ENCODE results near the gene AGRN. TPM values are rescaled to one million over a fixed set of nuclear protein-coding genes. Genes with fewer than 3 reads are reported as not detected.

AGRN gene
- polyA plus RNA-seq, 1 experiment: 41.2 TPM

GRCh38 chr1:980137-980571 is 39.8 kb upstream of the AGRN start:
- H3K27me3 ChIP-seq (ENCODE audit: control insufficient read depth, insufficient read depth, low read length): no peaks in the 10 kb centered on the region
- POLR2A ChIA-PET: no interaction called here
- DNase-seq (ENCODE audit: low read depth): no peak
- CTCF ChIA-PET: interaction anchor here (0.6 to 9.5 kb wide), 5 partner anchors 14 to 268 kb away, joined by 3 to 157 read pairs (median 4); no protein-coding TSS in a partner anchor
- TF ChIP-seq CTCF (IDR thresholded peaks at IDR 0.05; ENCODE audit: insufficient read depth, low read depth, low read length): no peak
- no peak overlapping the region for H3K4me3 ChIP-seq (ENCODE audit: low read depth, low read length)
- no peaks in the 10 kb centered on the region for H3K36me3 ChIP-seq (ENCODE audit: control insufficient read depth, insufficient read depth, low read length)

- Histone ChIP-seq H3K27me3 (ENCODE audit: control insufficient read depth, insufficient read depth, low read length) (no peaks in the 10 kb centered on the region), H3K4me3 (ENCODE audit: low read depth, low read length) (no peak overlapping the region), H3K36me3 (ENCODE audit: control insufficient read depth, insufficient read depth, low read length) (no peaks in the 10 kb centered on the region)
- no peak for DNase-seq (ENCODE audit: low read depth)
- POLR2A ChIA-PET: interaction anchor here (1.2 kb wide), 1 partner anchor 20 kb away, joined by 3 read pairs; no protein-coding TSS in a partner anchor
- no peak for TF ChIP-seq CTCF (IDR thresholded peaks at IDR 0.05; ENCODE audit: insufficient read depth, low read depth, low read length)
- CTCF ChIA-PET: interaction anchor here (1.2 to 9.5 kb wide), 6 partner anchors 14 to 391 kb away, joined by 3 to 157 read pairs (median 6); no protein-coding TSS in a partner anchor
Observed at GRCh38 chr1:980602-981395, 39.1 kb upstream of the AGRN start.

- ChIA-PET POLR2A (interaction anchor here (1.2 kb wide), 1 partner anchor 19 kb away, joined by 3 read pairs; no protein-coding TSS in a partner anchor), CTCF (interaction anchor here (0.7 to 9.5 kb wide), 6 partner anchors 21 to 390 kb away, joined by 3 to 157 read pairs (median 6); no protein-coding TSS in a partner anchor)
- H3K4me3 ChIP-seq (ENCODE audit: low read depth, low read length): no peak overlapping the region
- H3K27me3 ChIP-seq (ENCODE audit: control insufficient read depth, insufficient read depth, low read length): no peaks in the 10 kb centered on the region
- H3K36me3 ChIP-seq (ENCODE audit: control insufficient read depth, insufficient read depth, low read length): no peaks in the 10 kb centered on the region
- no peak for TF ChIP-seq CTCF (IDR thresholded peaks at IDR 0.05; ENCODE audit: insufficient read depth, low read depth, low read length)
- no peak for DNase-seq (ENCODE audit: low read depth)
Observed at GRCh38 chr1:981491-981954, 38.4 kb upstream of the AGRN start.

GRCh38 chr1:981955-982558 is 37.9 kb upstream of the AGRN start, which contains the start of gene PERM1:
Gene PERM1, minus strand, starts transcription at chr1:982093. Its CDS starts 1,064 bp downstream, at chr1:981029.
- no peak for DNase-seq (ENCODE audit: low read depth)
- H3K4me3 ChIP-seq (ENCODE audit: low read depth, low read length): no peak within 1 kb of the TSS
- H3K36me3 ChIP-seq (ENCODE audit: control insufficient read depth, insufficient read depth, low read length): no peaks in the 10 kb centered on the region
- ChIA-PET CTCF (interaction anchor here (0.7 to 9.5 kb wide), 8 partner anchors 12 to 88 kb away, joined by 3 to 157 read pairs (median 22); partner anchors contain the start of gene HES4), POLR2A (no interaction called here)
- no peaks in the 10 kb centered on the region for H3K27me3 ChIP-seq (ENCODE audit: control insufficient read depth, insufficient read depth, low read length)
- no peak for TF ChIP-seq CTCF (IDR thresholded peaks at IDR 0.05; ENCODE audit: insufficient read depth, low read depth, low read length)
